ENCODE results near the gene LHFPL3.

Gene LHFPL3

DNA sequence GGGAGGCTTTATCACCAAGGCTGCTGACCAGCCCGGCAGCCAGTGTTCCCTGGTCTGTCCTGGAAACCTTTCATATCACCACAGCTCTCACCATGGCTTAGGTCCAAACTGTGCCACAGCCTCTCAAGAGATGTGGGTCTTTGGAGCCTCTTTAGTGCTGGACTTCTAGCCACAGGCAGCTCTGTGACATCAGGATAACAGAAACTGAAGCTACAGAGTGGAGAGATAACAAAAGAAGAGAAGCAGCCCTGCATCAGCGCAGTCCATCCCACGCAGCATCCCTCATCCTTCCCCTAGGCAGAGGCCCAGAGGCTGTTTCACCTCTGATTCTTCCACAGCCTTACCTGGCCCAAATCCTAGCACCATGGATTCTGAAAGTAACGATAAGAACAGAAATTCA, 497.7 kb downstream of the LHFPL3 start:
- in situ Hi-C loops (cut with MboI; ENCODE audit: low sequenced_read_pairs) = no loop called here

DNA sequence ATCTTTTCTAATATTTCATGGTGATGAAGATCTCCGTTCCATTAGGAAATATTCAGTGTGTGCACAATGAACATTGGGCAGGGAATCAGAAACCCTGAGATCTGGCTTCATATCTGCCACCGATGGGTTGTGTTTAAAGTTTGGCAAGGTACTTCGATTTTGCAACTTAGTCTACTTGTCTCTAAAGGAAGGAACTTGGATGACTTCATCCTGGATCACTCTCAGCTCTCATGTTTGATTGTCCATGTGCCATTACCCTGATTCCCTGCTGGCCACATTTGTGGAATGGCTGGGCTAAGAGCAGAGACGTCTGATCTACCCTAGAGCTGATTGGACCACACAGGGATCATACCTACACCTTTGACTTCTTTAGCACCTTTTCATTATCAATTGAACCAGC, 508.6 kb downstream of the LHFPL3 start:
- in situ Hi-C loops (cut with MboI; ENCODE audit: low sequenced_read_pairs) = no loop called here

- in situ Hi-C loops (cut with MboI; ENCODE audit: low sequenced_read_pairs) = no loop called here
These were observed 510.3 kb downstream of the LHFPL3 start for GRCh38 chr7:104838537-104839299.

- in situ Hi-C loops (cut with MboI; ENCODE audit: low sequenced_read_pairs) = no loop called here
These were observed 511.4 kb downstream of the LHFPL3 start for GRCh38 chr7:104839842-104840241.

DNA sequence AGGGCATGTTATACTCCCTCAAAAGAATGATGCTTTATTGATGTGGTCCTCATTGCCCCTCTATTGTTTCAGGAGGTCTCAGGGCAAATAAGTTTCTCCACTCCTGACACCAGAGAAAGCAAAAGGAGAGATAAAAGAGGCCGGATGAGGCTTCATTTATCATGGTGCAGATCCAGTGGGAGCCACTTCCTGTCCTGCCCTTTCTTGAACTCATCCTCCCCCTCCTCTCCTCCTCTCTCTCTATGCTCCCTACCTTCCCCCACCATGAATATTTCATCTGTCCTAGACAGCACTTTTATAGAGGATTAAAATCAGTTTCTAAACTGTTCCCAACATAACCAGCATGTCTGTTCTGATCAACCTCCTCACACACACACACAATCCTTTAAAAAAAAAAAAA, 513.4 kb downstream of the LHFPL3 start:
- in situ Hi-C loops (cut with MboI; ENCODE audit: low sequenced_read_pairs) = no loop called here

- in situ Hi-C loops (cut with MboI; ENCODE audit: low sequenced_read_pairs) = no loop called here
These were observed 514.8 kb downstream of the LHFPL3 start for GRCh38 chr7:104843198-104843597.

GRCh38 chr7:104845557-104845956, 517.2 kb downstream of the LHFPL3 start:
- in situ Hi-C loops (cut with MboI; ENCODE audit: low sequenced_read_pairs) = no loop called here

DNA sequence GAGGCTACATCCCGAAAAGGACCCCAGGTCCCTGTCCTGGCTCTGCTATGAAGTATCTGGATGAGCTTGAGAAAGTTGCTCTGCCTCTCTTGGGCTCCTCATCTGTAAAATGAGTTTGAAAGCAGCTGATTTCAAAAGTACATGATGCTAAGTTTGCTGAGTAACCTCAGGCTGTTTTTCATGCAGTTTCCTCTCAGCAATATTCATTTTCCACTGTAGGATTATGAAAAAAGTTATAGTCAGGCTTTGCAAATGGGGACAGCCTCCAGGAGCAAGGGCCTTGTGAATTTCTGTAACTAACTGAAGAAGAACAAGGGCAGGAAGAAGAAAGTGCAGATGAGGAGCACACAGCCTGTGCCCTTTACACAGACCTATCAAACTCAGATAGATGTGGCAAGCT, 518.3 kb downstream of the LHFPL3 start:
- in situ Hi-C loops (cut with MboI; ENCODE audit: low sequenced_read_pairs) = no loop called here

DNA sequence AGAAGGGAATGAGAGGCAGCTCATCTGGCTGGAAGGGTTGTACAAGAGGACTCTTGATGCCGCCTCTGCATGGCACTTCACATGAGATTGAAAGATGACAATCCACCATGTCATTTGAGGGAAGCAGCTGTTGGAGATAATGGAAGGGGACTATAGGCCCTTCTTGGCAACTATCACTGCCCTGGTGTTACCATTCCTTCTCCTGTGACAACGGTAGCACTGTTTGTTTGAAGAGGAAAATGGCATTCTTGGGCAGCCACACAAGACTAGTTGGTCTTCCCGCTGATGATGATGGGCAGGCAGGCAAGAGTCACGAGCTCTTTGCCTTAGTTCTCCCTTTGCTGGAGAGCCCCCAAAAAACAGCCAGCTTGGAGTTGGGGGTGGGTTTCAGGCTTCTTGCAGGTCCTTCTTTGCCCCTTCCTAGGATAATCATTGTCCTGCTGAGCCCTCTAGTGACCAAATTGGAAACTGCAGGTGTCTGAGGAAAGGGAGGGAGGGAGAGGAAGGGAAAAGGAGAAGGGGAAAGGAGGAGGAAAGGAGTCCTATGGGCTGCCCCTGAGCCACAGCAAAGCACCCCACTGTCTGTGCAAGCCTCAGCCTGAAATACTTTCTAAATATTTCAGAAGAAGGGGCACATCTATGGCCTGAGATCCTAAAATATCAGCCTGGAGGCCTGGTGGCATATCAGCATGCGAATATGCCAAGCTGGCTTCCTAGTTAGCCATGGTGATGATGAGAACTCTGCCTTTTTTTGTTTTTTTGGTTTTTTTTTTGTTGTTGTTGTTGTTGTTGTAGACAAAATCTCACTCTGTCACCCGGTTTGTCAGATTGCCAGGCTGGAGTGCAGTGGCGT, 520.0 kb downstream of the LHFPL3 start:
- in situ Hi-C loops (cut with MboI; ENCODE audit: low sequenced_read_pairs) = no loop called here

DNA sequence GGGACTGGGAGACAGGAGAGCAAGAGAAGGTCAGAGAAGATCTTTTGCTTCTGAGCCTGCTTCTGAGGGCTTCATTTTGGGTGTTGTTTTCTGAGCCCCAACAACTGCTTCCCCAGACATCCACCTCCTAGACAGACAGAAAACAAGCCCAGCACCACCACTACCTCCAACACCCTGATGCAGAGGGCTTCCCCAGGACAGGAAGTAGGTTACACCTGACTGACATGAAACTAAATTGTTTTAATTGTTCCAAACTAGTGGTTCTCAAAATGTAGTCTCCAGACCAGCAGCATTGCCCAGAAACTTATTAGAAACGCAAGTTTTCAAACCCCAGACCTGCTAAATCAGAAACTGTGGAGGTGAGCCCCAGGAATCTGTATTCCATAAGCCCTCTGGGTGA, 522.0 kb downstream of the LHFPL3 start:
- in situ Hi-C loops (cut with MboI; ENCODE audit: low sequenced_read_pairs) = no loop called here

GRCh38 chr7:104851268-104851667, 522.9 kb downstream of the LHFPL3 start:
- in situ Hi-C loops (cut with MboI; ENCODE audit: low sequenced_read_pairs) = no loop called here

GRCh38 chr7:104852386-104852785, 524.0 kb downstream of the LHFPL3 start:
- in situ Hi-C loops (cut with MboI; ENCODE audit: low sequenced_read_pairs) = no loop called here

- in situ Hi-C loops (cut with MboI; ENCODE audit: low sequenced_read_pairs) = no loop called here
These were observed 527.5 kb downstream of the LHFPL3 start for GRCh38 chr7:104855861-104856260.

DNA sequence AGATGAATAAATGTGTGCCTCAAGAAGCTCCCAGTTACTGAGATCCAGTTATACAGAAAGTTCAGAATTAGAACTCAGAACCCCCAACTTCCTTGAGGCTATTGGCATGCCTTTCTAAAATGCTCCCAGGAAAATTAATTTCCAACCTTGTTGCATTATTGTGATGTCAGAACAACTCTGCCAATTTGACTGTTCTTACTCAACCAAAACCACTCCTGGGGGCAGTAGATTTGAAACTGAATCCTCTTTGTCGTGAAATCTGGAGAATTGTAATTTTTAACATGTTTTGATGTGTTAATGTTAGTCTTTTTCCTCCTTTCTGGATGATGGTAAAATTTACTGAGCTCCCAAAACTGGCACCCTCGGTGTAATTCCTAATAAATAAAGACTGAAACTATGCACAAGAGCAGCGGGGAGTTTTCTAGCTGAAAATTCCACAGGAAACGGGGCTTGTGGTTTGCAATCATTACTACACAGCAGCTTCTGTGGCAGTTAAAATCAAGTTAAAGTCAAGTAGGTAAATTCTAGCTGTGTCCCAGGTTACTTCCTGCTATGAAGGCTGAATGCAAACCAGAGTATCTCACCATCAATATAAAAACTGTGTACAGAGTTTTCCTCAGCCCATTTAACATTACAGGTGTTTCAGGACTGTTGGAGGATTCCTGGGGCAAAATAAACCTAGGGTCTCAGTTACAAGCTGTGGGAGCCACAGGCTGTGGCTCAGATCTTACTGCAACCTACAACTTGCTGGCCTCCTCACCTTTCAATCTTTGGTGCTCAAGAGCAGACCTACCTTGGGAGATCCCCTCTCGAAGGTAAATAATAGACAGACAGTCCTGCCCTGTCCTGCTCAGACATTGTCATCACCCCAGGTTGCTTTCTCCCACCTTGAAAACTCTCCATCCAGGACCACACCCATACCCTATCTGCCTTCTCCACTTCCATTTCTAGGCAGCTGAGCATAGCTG, 529.3 kb downstream of the LHFPL3 start:
- in situ Hi-C loops (cut with MboI; ENCODE audit: low sequenced_read_pairs) = no loop called here

DNA sequence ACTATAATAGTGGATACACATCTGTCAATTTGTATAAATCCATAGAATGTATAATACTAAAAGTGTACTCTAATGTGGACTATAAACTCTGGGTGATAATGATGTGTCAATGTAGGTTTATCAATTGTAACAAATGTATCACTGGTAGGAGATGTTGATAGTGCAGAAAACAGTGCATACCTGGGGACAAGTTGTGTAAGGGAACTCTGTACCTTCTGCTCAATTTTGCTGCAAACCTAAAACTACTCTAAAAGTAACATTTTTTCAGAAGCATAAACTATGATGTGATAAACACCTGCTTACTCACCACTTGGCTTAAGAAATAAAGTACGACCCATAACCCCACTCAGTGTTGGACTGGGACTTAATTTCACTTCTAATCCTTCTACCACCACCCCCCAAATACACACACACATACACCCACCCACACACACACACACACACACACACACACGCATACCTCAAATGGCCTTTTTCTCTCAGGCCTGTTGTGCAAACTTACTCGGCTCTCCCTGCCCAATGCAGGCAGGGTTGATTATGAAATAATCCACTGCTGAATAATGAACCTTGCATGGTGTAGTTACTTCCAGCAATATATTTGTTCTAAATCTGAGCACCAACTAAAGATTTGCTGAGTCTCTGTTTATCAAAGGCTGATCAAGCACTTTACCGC, 531.5 kb downstream of the LHFPL3 start:
- in situ Hi-C loops (cut with MboI; ENCODE audit: low sequenced_read_pairs) = no loop called here

DNA sequence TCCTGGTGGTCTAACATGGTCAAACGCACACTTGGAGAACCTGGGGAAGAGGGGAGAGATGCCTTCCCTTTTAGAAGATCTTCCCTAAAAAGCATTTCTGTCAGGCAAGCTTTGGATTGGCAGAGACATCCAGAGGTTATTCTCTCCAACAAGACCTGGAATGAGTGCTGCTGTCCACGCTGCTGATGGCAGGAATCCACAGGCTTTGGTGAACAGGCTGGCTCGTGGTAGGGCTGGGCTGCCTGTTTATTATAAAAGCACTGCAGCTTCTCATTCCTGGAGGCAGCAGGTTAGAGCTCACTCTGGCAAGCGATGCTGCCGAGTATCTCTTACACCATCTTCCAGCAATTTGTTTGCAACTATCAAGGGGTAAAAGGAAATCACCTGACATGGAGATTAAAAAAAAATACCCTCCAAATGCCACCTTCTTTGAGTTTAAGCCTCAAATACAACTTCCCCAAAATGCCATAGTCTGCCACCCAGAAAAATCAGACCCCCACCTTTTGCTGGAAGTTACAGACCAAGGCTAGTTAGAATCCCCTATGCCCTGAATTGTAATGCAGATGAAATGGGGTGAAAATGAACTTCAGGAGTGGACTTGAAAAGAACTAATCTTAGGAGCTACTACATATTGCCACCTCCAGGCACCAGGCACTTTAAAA, 533.5 kb downstream of the LHFPL3 start:
- in situ Hi-C loops (cut with MboI; ENCODE audit: low sequenced_read_pairs) = no loop called here

DNA sequence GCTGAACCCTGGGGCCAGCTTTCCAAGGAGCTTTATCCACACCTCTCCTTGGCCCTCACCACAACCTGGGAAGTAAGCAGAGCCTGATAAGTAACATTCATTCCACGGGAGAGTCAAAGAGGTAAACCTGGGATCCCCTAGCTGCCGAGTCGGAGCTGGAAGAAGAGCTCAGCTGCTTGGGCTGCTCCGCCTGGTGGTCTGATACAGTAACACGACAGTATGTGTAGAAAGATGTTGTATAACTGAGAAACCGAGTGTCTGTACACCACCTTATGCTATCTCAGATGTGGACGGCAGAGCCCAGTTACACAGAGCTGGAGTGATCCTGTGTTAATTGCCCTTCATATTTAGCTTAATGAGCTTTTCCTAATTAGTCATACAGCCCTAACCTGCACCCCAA, 534.3 kb downstream of the LHFPL3 start:
- in situ Hi-C loops (cut with MboI; ENCODE audit: low sequenced_read_pairs) = no loop called here

GRCh38 chr7:104873401-104873800, 545.0 kb downstream of the LHFPL3 start:
- in situ Hi-C loops (cut with MboI; ENCODE audit: low sequenced_read_pairs) = no loop called here

GRCh38 chr7:104878577-104878976, 550.2 kb downstream of the LHFPL3 start:
- in situ Hi-C loops (cut with MboI; ENCODE audit: low sequenced_read_pairs) = no loop called here

- in situ Hi-C loops (cut with MboI; ENCODE audit: low sequenced_read_pairs) = no loop called here
These were observed 554.9 kb downstream of the LHFPL3 start for GRCh38 chr7:104883248-104883717.
